ENCODE measurements around the gene RAB31. TPM values are rescaled to one million over a fixed set of nuclear protein-coding genes. Genes with fewer than 3 reads are reported as not detected.

RAB31 gene
- total RNA-seq, 2 donors from 2014 or later = 7.7 to 86.9 TPM

GRCh38 chr18:9806905-9807304, 98.8 kb downstream of the RAB31 start:
- TF ChIP-seq CTCF (IDR thresholded peaks at IDR 0.05) (no peak), POLR2A (IDR thresholded peaks at IDR 0.05) (no peak), POLR2AphosphoS5 (IDR thresholded peaks at IDR 0.05) (no peak)
- intact Hi-C loops (cut with DNase I) = loop anchor here (5.0 to 10.0 kb wide), 2 partner anchors 50 to 718 kb away; partner anchors contain the start of gene NAPG
- 97% methylated on average over 9 of the region's 9 CpGs for WGBS
- Histone ChIP-seq H3K27me3 (replicated peaks; ENCODE audit: insufficient read depth) (no peaks in the 10 kb centered on the region), H3K36me3 (no peaks in the 10 kb centered on the region), H3K9me3 (no peaks in the 10 kb centered on the region), H3K4me1 (replicated peaks) (peaks cover 14% of the 10 kb centered on the region), H3K27ac (no peak overlapping the region), H3K4me3 (no peak overlapping the region)
- no peak for DNase-seq (ENCODE audit: low spot score)

- no peak overlapping the region for H3K4me3 ChIP-seq
- no peaks in the 10 kb centered on the region for H3K27me3 ChIP-seq (replicated peaks; ENCODE audit: insufficient read depth)
- intact Hi-C loops (cut with DNase I) = loop anchor here (5.0 to 10.0 kb wide), 2 partner anchors 49 to 716 kb away; partner anchors contain the start of gene NAPG
- H3K9me3 ChIP-seq = no peaks in the 10 kb centered on the region
- peaks cover 13% of the 10 kb centered on the region for H3K4me1 ChIP-seq (replicated peaks)
- WGBS = 19% methylated on average over 21 of the region's 21 CpGs
- DNase-seq (ENCODE audit: low spot score) = peak; percentile 27
- H3K36me3 ChIP-seq = no peaks in the 10 kb centered on the region
- H3K27ac ChIP-seq = peak overlapping the region; percentile 50 to 59
- TF ChIP-seq CTCF (IDR thresholded peaks at IDR 0.05) (no peak), POLR2AphosphoS5 (IDR thresholded peaks at IDR 0.05) (peak; percentile 44)
These were observed 100.5 kb downstream of the RAB31 start for GRCh38 chr18:9808295-9809241.

GRCh38 chr18:9809697-9810096, 101.6 kb downstream of the RAB31 start:
- 70% methylated on average over 6 of the region's 6 CpGs for WGBS
- TF ChIP-seq CTCF (IDR thresholded peaks at IDR 0.05) (no peak), POLR2AphosphoS5 (IDR thresholded peaks at IDR 0.05) (no peak), POLR2A (IDR thresholded peaks at IDR 0.05) (no peak)
- intact Hi-C loops (cut with DNase I) = loop anchor here (5.0 to 10.0 kb wide), 2 partner anchors 48 to 715 kb away; partner anchors contain the start of gene NAPG

GRCh38 chr18:9810299-9810698, 102.2 kb downstream of the RAB31 start:
- no peaks in the 10 kb centered on the region for H3K27me3 ChIP-seq (replicated peaks; ENCODE audit: insufficient read depth)
- intact Hi-C loops (cut with DNase I) = no loop called here
- H3K4me1 ChIP-seq (replicated peaks) = peaks cover 7% of the 10 kb centered on the region
- DNase-seq (ENCODE audit: low spot score) = no peak
- TF ChIP-seq POLR2A (IDR thresholded peaks at IDR 0.05) = no peak
- TF ChIP-seq POLR2AphosphoS5 (IDR thresholded peaks at IDR 0.05) = no peak
- 71% methylated on average over 4 of the region's 4 CpGs for WGBS
- H3K9me3 ChIP-seq = no peaks in the 10 kb centered on the region
- H3K4me3 ChIP-seq = no peak overlapping the region
- no peaks in the 10 kb centered on the region for H3K36me3 ChIP-seq
- H3K27ac ChIP-seq = no peak overlapping the region

More at GRCh38 chr18:9809697-9810096, 101.6 kb downstream of the RAB31 start:
- H3K4me3 ChIP-seq = no peak overlapping the region
- no peaks in the 10 kb centered on the region for H3K27me3 ChIP-seq (replicated peaks; ENCODE audit: insufficient read depth)
- no peaks in the 10 kb centered on the region for H3K36me3 ChIP-seq
- no peak for DNase-seq (ENCODE audit: low spot score)
- peaks cover 7% of the 10 kb centered on the region for H3K4me1 ChIP-seq (replicated peaks)
- H3K9me3 ChIP-seq = no peaks in the 10 kb centered on the region
- peak overlapping the region in 1 of 2 donors; percentile 59 for H3K27ac ChIP-seq

GRCh38 chr18:9810994-9811705, 103.0 kb downstream of the RAB31 start:
- 78% methylated on average over 14 of the region's 14 CpGs for WGBS
- no peak for DNase-seq (ENCODE audit: low spot score)
- intact Hi-C loops (cut with DNase I) = no loop called here
- no peaks in the 10 kb centered on the region for H3K36me3 ChIP-seq
- no peak overlapping the region for H3K4me3 ChIP-seq
- no peak overlapping the region for H3K27ac ChIP-seq
- no peaks in the 10 kb centered on the region for H3K9me3 ChIP-seq
- TF ChIP-seq CTCF (IDR thresholded peaks at IDR 0.05) (no peak), POLR2A (IDR thresholded peaks at IDR 0.05) (no peak), POLR2AphosphoS5 (IDR thresholded peaks at IDR 0.05) (no peak)
- peaks cover 7% of the 10 kb centered on the region for H3K4me1 ChIP-seq (replicated peaks)
- no peaks in the 10 kb centered on the region for H3K27me3 ChIP-seq (replicated peaks; ENCODE audit: insufficient read depth)
